DMS53 treated with DMSO at 0.1 percent for 48 hours (cell line): ENCODE measurements around the gene CCDC57.

ENCODE experiments used
- DNase-seq: peaks from one replicate; lab custom pipeline; 2025; ENCODE audit not compliant: unreplicated experiment; lab: John Stamatoyannopoulos, UW

Gene CCDC57

GRCh38 chr17:82053130-82053529, 159.5 kb downstream of the CCDC57 start:
- DNase-seq = no peak

- DNase-seq = no peak
Observed at GRCh38 chr17:82052638-82053059, 160.0 kb downstream of the CCDC57 start.

GRCh38 chr17:82051776-82052637, 160.6 kb downstream of the CCDC57 start, which contains the start of the genes GPS1 and RFNG:
TSS of gene GPS1 (plus strand) at chr17:82051898. CDS start at chr17:82051932, 34 bp downstream.
TSS of gene RFNG (minus strand) at chr17:82051811. CDS start at chr17:82051766, 45 bp downstream.
- peak; percentile 48 for DNase-seq
